Activated CD4-positive, alpha-beta T cell treated with anti-CD3 and anti-CD28 coated beads for 1 hour (primary cell): ENCODE measurements around the gene FLVCR2.
A peak's percentile ranks its signal among the peaks of the same experiment; 100 is the strongest.

ENCODE experiments used
- DNase-seq: peaks from one replicate; pipeline ENCODE4 v3.0.0-alpha.2; 2020

The FLVCR2 gene

DNA sequence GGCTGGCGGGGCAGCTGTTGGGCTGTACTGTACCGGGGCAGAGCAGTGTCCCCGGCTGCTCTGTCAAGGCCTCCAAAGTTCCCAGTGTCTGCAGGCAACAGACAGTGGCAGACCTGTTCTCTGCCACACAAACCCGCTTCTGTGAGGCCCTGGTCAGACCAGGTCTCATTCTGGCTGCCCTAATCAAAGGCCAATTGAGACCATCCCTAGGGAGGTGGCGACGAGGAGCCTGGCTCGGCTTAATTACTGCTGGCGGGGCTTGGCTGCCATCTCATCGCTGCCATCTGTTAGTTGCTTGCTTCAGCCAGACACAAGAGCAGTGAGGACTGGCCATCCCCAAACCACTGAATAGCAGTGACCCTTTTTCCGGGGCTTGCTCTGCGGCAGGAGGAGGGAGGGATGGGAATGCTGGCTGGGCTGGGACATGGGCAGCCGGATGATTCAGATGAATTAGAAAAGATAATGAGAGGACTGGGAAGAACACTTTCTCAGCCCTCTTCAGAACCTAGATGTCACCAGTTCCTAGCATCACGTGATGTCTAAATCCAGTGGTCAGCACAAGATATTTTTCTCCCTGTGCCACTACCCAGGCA, 57.8 kb downstream of the FLVCR2 start:
- no peak for DNase-seq

DNA sequence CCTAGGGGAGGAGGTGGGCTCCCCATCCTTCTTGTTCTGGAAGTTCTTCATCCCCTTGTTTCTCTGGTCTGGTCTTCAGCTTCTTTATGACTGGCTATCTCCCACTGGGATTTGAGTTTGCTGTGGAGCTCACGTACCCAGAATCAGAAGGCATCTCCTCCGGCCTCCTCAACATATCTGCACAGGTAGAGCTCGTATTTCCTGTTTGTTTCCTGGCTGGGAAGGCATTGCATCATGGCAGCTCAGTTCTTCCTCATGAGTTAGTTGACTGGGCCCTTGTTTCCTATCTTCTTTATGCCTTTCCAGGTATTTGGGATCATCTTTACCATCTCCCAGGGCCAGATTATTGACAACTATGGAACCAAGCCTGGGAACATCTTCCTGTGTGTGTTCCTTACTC, 62.5 kb downstream of the FLVCR2 start:
- no peak for DNase-seq

DNA sequence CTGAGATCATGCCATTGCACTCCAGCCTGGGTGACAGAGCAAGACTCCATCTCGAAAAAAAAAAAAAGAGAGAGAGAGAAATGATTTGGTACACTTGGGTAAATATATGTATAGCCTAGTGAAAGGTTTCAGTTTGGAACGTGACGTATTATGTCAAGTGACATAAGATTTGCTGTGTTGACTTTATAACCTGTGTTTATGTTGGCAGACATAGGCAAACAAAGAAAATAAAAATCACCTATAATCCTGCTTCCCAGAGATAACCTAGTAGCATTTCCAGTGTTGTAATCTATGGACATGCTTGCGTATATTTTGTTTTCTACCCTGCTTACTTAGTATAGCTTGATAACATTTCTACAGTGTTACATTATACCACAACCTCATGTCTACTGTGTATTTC, 65.6 kb downstream of the FLVCR2 start:
- no peak for DNase-seq

DNA sequence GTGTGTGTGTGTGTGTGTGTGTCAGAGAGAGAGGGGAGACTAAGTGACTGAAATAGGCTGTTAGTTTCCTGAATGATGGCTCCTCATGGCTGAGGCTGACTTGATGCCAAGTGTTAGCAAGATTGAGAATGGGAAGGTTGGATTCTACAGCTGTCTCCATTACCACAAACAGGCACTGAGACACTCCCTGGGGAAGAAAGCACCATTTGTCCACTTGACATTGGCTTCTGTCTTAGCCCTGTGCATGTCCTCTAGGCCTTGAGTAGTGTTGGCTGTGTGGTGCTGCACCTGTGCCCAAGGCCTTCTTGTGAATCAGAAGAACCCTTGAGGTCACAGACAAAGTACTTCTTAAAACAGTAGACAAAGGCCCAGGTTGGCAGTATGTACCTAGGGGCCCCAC, 66.6 kb downstream of the FLVCR2 start:
- DNase-seq, result no peak

DNA sequence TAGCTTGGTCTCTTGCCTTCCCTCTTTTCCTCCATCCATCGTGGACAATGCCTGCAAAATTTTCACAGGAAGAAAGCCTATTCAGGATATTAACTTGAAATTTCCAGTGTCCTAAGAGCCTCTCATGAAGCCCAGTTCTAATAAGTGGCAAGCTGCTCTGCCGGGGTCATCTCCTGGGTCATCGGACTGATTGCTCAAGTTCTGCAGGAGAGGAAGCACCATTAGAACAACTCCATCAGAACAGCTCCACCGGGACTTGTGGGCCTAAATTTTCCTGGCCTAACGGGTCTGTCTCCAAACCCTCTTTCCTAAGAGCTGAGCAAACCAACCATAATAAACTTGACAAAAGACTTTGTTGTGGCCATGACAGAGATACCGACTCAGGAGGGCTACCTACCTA, 68.3 kb downstream of the FLVCR2 start:
- no peak for DNase-seq

DNA sequence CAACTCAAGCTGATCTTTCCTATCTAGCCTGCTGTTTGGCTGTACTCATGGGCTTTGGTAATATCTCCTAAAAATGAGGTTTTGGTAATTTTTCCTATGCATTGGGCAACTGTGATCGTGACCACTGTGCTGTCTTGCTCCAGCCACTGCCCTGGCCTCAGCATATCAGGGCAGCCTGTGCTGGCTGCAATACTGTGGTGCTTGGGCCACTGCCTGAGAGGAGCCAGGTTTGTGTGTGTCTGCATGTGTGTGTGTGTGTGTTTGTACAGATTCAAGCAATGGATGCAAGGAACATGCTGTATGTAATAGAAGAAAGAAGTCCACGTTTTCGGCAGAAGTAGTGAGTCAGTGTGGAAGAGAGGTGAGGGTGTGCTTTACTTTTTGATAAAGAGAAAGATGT, 69.2 kb downstream of the FLVCR2 start:
- no peak for DNase-seq

DNA sequence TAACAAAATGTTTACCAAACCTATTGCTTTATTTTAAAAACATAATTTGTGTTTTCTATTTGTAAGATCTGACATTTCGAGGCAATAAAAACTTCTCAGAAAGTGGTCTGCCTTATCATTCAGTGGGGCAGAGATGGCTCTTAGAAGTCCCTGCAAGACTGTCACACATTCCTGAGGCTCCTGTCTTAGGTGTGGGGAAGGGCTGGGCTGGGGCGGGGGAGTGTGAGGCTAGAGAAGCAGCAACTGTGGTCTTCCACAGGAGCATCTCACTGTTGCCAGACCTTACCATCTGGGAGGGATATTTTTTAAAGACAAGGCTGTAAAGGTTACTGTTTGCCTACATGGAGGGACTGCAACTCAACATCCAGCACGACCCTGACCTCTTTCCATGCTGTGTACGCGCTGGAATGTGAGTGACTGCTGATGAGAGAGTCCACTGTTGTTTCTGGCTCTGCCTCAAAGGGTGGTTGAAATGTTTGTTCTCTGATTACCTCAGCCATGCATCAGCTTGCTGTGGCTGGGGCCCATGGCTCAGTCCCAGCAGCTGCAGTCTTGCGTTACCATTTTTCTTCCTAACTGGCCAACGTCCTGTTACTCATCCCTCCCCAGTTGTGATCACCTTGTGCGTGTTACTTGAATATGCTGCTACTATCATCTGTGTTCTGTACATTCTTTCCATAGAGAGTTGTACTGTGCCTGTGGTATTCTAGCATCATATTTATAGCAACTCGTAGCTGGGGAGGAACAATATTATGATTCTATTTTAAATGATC, 69.8 kb downstream of the FLVCR2 start:
- no peak for DNase-seq

DNA sequence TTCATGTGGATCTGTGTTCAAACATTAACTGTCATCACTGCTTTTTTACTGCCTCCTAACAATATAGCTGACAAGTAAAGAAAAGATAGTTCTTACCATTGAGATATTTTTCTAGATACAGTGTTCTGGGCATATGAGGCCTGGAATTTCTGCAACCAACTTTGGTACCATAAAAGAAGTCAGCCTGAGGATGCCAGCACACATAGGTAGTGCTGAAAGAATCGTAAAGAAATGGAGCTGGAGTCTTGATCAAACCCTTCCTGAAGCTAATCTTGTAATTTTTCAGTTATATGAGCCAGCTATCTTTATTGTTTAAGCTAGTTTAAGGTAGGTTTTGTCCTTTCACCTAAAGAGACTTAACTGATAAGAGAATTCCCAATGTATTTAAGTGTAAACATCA, 70.9 kb downstream of the FLVCR2 start:
- DNase-seq, result no peak

DNA sequence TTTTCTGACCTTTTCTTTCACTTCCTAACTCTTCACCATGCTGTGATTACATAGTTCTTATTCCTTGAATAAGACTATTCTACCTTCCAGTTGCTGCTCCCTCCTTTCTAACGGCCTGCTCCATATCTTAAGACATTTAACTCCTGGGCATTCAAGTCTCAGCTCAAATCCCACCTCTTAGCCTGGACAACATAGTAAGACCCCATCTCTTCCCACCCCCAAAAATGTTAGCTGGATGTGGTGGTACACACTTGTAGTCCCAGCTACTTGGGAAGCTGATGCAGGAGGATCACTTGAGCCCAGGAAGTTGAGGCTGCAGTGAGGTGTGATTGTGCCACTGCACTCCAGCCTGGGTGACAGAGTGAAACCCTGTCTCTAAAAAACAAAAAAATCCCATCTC, 71.4 kb downstream of the FLVCR2 start:
- DNase-seq, result no peak

DNA sequence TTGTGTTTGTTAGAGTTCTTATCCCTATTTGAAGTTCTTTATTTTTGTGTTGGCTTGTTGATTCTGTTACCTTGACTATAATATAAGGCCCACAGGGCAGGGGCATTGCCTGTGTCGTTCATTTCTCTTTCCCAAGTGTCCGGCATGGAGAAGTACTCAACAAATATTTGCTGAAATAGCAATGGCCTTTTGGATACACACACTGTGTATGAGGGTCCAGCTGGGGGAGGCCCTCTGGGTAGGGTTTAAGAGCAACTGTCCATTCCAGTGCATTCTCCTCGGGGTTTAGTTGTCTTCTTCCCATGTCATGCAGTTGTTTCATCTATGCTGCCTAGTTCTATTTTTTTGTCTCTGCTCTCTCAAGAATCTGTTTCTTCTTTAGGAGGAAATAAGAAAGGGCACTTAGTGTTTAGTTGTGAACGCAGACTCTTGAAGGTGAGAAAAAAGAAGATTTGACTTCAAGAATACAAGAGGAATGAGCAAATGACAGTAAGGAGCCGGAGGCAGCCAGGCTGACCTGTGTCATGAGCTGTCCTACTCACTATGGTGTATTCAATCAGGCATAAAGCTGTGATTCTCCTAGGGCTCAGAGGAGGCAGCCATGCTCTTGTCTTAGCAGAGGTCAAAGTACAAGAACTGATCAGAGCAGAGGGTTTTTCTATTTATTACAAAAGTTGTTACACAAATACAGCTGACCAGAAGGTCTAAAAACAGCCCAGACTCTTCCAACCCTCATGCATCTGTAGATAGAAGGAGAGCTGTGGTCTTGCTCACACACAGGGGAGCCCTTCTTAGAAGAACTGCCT, 72.0 kb downstream of the FLVCR2 start:
- no peak for DNase-seq

DNA sequence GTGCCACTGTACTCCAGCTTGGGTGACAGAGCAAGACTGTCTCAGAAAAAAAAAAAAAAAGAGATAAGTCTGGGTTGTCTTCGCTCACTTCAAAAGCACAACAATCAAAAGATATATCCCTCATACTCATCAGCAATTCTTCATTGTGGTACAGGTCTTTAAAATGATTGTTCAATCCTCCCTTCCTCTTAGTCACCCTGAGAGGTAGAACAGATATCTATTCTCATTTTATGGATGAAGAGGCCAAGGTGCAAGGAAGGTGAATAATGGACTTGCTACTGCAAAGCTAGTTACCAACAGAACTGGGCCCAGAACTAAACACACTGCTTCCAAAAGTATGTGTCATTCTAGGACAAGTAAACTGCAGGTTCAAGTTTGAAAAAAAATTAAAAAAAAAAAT, 75.1 kb downstream of the FLVCR2 start:
- no peak for DNase-seq

DNA sequence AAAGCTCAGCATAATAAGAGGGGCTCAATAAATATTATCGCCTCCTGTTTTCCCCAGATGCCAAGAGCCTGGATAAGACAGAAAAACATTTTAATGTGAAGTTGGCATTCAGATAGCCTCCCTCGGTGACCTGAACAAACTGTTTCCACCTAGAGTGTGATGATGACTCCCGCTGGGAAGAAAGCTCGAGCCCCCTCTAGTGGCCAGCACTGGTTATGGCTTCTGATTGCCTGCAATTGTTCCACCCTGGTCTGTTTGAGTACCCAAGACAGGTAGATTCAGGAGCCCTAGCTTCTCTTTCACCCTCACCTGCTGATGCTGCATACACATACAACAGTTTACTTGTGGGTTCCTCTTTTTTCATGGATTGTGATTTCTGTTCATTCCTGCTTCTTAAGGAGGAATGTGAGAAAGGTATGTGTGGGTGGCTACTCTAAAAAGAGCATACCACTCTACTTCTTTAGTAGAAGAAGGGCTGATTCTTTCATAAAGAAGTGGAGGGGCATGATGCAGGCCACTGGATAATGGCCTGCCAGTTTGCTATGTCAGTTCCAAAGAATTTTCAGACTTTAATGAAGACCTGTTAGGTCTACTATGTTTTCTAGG, 75.8 kb downstream of the FLVCR2 start:
- peak; percentile 70 for DNase-seq

DNA sequence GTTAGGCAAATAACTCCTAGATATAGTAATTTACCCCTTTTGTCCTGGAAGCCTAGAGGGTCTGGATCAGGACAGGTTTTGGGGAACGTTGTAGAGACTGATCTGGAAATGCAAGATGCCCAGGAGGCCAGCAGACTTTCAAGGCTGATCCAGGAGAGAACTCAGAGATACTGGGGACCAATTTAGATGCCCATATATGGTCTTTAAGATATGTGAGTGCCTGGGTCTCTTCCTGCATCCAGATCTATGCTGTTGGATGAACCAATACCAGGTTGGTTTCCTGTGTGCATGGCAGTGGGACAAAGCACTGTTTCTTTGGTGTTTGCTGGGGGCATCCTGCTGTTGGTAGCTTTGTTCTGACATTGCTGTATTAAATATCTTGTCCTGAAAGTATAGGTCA, 76.8 kb downstream of the FLVCR2 start:
- DNase-seq, result no peak

DNA sequence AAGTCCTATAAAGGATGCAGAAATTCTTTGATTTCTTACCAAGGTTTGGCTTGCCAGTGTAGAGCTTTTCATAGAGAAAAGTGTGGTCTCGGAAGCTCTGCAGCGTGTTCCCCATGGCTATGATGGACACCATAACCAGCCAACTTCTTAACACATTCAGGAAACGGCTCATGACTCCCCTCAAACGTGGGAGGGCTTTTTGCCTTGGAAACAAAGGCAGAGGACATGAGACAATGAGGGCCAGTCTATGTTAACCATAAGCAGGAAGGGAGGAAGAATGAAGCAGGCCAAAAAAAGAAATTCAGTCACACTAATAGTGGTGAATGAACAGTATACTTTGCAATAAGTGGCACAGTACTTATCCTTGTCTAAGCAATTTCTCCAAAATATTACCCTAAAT, 78.9 kb downstream of the FLVCR2 start:
- DNase-seq, result no peak

DNA sequence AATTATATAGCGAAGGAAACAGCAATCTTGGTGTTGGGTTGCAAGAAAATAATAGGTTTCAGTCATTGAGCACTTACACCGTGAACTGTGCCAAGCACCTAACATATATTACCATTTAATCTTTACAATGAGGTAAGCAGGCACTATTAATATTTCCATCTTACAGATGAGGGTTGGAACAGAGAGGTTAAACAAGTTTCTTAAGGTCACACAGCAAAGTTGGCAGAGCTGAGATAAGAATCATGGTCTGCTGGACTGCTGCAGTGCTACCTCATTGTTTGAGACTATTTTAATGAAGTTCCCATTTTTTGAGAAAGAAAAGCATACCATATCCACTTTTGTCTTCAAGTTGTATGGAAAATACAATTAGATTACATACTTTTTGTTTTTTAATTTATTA, 80.5 kb downstream of the FLVCR2 start:
- DNase-seq, result no peak

DNA sequence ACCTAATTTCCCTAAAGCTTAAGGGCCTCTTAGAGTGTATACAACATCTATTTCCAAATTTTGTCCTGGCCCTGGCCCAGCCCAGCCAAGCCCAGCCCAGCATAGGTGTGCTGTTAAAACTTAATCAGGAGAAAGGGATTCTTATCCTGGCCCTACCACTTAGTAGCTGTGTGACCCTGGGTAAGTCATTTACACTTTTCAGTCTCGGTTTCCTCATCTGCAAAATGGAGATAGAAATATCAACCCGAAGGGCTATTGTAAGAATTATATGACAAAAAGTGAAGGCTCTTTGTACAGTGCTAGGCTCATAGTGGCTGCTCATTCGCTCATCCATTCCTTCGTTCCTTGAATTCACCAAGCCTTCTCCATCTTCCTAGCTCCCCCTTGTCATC, 81.8 kb downstream of the FLVCR2 start:
- no peak for DNase-seq

DNA sequence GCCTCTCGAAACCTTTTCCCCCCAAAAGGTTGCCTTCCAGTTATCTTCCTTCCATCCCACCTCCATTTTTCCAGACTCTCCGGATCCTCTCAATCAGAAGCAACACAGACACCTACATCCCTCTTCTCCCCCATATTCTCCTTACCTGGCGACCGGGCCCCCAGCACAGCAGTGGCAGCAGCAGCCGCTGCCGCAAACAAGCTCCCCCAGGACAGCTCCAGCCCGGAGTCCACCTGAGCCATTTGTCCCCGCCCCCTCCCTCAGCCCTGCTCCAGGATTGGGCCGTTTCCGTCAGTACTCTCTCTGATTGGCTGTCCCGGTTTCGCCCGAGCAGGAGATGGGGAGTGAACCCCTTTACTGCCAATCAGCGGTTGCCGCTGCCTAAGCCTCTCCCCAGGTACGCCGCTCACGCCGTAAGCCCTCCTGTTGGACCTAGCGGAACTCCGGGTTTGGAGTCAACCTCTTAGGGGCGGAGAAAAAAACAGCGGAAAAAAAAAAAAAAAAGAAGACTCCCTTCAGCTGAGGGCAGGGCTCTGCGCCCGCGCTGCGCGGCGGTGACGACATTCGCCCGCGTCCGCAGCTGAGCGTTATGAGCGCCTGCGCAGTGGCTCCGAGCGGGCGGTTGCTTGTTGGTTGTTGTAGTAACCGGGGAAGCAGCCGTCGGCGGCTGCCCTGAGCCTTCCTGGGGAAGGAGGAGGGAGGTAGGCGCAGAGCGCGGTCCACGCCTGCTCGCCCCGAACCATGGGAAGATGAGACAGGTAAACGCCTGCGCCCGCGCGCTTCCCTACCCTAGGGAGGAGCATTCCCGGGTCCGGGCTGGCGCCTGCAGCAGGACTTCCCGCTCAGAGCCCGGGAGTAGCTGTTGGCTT, 82.4 kb downstream of the FLVCR2 start, which contains the start of the genes ERG28 and TTLL5:
Gene ERG28, minus strand, starts transcription at position 247 of the 869 bp plus-strand sequence. CDS start 3,374 bp downstream, outside the sequence.
Gene TTLL5, plus strand, starts transcription at position 617 of the 869 bp plus-strand sequence. CDS start 1,904 bp downstream, outside the sequence.
- DNase-seq, result peak; percentile 96

DNA sequence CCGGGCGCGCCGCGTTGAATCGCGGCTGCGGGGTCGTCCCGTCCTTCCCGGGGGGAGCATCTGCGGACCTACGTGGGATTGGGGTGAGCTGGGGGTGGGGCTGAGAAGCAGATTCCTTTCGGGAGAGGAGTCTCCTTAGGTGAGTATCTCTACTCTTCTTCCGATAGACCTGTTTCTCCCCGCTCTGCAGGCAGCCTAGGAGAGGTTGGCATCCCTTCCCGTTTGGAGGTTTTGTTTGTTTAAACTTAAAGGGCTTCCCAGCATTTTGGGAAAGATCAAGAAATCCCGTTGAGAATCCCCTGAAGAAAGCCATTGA, 83.0 kb downstream of the FLVCR2 start:
- DNase-seq, result no peak

DNA sequence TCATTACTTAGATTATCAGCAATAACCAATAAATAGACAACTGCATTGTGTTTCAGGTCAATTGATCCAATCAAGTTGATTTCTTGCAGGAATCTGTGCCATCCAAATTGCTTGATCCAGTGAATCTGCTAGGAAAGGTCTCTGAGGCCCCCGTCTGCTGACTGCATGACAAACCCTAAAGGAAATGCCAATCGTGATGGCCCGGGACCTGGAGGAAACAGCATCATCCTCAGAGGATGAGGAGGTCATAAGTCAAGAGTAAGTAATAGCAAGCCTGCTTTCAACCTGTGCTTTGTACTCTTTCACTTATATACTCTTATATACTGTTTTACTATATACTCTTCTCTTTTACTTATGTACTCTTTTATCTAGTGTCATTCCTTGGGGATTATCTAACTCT, 84.5 kb downstream of the FLVCR2 start:
- DNase-seq, result no peak

DNA sequence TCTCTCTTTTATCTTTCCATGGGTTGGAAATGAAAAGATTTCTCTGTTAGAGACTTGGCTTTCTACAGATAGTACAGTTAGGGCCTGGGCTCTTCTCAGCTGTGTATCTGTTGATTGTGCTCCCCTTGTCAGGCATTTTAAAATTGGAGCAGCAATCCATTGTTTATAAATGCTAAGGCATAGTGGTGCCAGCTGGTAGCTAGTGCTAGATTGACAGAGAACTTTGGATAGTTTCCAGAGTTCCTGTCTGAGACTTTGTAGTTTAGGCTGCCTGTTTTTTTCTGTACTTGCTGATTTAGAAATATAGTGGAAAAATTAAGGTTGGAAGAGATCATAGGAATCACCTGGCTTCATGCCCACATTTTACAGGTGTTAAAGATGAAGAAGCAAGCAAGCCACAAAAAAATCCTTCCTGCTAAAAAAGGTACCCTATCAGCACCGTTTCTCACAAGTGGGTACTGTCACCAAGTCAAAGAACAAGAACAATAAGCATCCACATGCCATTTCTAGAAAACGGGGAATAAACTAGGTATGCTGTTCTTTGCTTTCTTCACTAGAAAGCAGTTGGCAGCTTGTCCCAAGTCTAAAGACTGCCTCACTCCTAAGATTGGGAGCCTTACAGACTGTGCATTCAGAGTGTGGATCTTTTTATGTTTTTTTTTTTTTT, 88.8 kb downstream of the FLVCR2 start:
- DNase-seq, result no peak

DNA sequence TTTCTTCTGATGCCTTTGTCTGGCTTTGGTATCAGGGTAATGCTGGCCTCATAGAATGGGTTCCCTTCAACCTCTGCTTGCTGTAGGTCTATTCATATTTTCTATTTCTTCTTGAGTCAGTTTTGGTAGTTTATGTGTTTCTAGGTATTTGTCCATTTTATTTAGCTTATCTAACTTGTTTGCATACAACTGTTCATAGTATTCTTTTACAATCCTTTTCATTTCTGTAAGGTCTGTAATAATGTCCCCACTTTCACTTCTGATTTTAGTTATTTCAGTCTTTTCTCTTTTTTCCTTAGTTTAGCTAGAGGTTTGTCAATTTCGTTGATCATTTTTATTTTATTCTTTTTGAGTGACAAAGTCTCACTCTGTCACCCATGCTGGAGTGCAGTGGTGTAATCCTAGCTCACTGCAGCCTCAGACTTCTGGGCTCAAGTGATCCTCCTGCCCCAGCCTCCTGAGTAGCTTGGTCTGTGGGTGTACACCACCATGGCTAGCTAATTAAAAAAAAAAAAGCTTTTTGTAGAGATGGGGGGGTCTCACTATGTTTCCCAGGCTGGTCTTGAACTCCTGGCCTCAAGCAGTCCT, 94.3 kb downstream of the FLVCR2 start:
- DNase-seq, result no peak
